ENCODE data around the gene GRIK3. TPM values are rescaled to one million over a fixed set of nuclear protein-coding genes. Genes with fewer than 3 reads are reported as not detected.

The GRIK3 gene
- total RNA-seq, 1 experiment from 2014 or later = not detected

DNA sequence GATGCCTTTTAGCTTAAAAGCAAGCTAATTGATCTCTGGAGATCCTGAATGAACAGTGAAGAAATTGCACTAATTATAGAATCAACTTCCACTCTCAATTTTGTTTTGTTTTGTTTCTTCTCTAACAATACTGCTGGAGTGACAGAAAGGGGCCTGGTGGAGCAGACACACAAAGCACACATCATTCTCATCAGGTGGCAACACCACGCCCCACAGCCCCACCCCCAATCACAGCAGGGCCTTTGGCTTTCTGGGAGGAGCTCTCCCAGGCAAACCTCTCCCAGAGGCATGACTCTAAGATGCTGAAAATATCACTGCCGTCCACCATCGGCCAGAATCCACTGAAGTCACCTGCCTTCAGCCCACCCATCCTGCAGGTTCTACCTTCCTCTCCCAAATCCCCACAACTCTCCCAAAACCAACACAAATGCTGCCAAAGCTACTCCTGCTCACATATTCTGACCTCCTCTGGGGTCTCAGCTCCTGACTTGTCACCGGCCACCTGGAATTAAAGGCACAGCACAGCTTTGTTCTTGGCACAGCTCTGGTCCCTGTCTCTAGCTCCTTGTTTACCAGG is 120.7 kb downstream of the GRIK3 start:
- H2AFZ ChIP-seq (ENCODE audit: low read length) = no peak overlapping the region
- intact Hi-C loops (cut with micrococcal nuclease) = no loop called here
- TF ChIP-seq, protein P1, sequence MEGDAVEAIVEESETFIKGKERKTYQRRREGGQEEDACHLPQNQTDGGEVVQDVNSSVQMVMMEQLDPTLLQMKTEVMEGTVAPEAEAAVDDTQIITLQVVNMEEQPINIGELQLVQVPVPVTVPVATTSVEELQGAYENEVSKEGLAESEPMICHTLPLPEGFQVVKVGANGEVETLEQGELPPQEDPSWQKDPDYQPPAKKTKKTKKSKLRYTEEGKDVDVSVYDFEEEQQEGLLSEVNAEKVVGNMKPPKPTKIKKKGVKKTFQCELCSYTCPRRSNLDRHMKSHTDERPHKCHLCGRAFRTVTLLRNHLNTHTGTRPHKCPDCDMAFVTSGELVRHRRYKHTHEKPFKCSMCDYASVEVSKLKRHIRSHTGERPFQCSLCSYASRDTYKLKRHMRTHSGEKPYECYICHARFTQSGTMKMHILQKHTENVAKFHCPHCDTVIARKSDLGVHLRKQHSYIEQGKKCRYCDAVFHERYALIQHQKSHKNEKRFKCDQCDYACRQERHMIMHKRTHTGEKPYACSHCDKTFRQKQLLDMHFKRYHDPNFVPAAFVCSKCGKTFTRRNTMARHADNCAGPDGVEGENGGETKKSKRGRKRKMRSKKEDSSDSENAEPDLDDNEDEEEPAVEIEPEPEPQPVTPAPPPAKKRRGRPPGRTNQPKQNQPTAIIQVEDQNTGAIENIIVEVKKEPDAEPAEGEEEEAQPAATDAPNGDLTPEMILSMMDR (conservative IDR thresholded peaks at IDR 0.05; ENCODE audit: low read depth, low read length) = no peak
- TF ChIP-seq EZH2 (IDR thresholded peaks at IDR 0.05; ENCODE audit: low read length, unreplicated experiment) (no peak), EZH2phosphoT487 (IDR thresholded peaks at IDR 0.05; ENCODE audit: borderline replicate concordance, low read length) (no peak)
- no peak overlapping the region for H3K4me3 ChIP-seq (ENCODE audit: low read length)
- no peak overlapping the region for H3K27ac ChIP-seq (ENCODE audit: low read length)
- ATAC-seq (no peak), DNase-seq (no peak)
- peaks cover 42% of the 10 kb centered on the region for H3K27me3 ChIP-seq (ENCODE audit: low read length)
- no peaks in the 10 kb centered on the region for H3K4me1 ChIP-seq (ENCODE audit: insufficient read depth, low read length)
- POLR2A ChIA-PET (ENCODE audit: unreplicated experiment) = no interaction called here
- no peaks in the 10 kb centered on the region for H3K79me2 ChIP-seq (ENCODE audit: low read length)
- H3K9ac ChIP-seq (ENCODE audit: low read length) = no peak overlapping the region
- H3K4me2 ChIP-seq (ENCODE audit: low read length) = no peak overlapping the region
- H4K20me1 ChIP-seq (ENCODE audit: low read length) = no peaks in the 10 kb centered on the region
- CTCF ChIA-PET = no interaction called here
- H3K9me3 ChIP-seq (ENCODE audit: low read length) = no peaks in the 10 kb centered on the region
- no peaks in the 10 kb centered on the region for H3K9me2 ChIP-seq (replicated peaks; ENCODE audit: low read length)
- H3F3A ChIP-seq (ENCODE audit: low read length, unreplicated experiment) = no peaks in the 10 kb centered on the region
- BruUV-seq (replicated peaks) = no TSS peak
- H3K36me3 ChIP-seq (ENCODE audit: low read depth, low read length) = no peaks in the 10 kb centered on the region

DNA sequence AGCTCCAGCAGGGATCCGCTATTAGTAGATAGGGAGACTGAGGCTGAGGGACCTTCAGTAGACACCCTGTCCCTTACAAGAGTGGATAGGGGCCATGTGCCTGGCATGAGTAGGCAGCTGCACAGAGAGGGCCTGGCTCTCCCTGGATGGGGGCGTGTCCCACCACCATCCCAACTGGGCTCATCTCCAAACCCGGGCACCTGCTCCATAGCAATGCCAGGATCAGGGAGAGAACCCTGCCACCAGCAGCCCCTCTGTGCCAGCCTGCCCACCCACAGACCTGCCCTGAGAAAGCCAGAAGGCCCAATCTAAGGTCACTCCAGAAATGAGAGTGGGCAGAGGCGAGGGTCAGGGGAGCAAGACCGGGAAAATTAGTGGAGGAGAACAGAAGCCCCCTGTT is 121.3 kb downstream of the GRIK3 start:
- Histone ChIP-seq H3K79me2 (ENCODE audit: low read length) (no peaks in the 10 kb centered on the region), H3K9ac (ENCODE audit: low read length) (no peak overlapping the region), H3K36me3 (ENCODE audit: low read depth, low read length) (no peaks in the 10 kb centered on the region), H3K9me2 (replicated peaks; ENCODE audit: low read length) (no peaks in the 10 kb centered on the region), H2AFZ (ENCODE audit: low read length) (no peak overlapping the region), H3K4me2 (ENCODE audit: low read length) (no peak overlapping the region), H3K9me3 (ENCODE audit: low read length) (no peaks in the 10 kb centered on the region), H4K20me1 (ENCODE audit: low read length) (no peaks in the 10 kb centered on the region), H3K4me1 (ENCODE audit: insufficient read depth, low read length) (no peaks in the 10 kb centered on the region), H3K4me3 (ENCODE audit: low read length) (no peak overlapping the region), H3K27me3 (ENCODE audit: low read length) (peaks cover 44% of the 10 kb centered on the region), H3K27ac (ENCODE audit: low read length) (no peak overlapping the region), H3F3A (ENCODE audit: low read length, unreplicated experiment) (no peaks in the 10 kb centered on the region)
- no peak for DNase-seq
- ChIA-PET POLR2A (ENCODE audit: unreplicated experiment) (no interaction called here), CTCF (no interaction called here)
- no TSS peak for BruUV-seq (replicated peaks)
- intact Hi-C loops (cut with micrococcal nuclease) = no loop called here
- ATAC-seq = no peak
- TF ChIP-seq, protein P1 (conservative IDR thresholded peaks at IDR 0.05; ENCODE audit: low read depth, low read length) = no peak
- TF ChIP-seq EZH2 (IDR thresholded peaks at IDR 0.05; ENCODE audit: low read length, unreplicated experiment) = no peak
- TF ChIP-seq EZH2phosphoT487 (IDR thresholded peaks at IDR 0.05; ENCODE audit: borderline replicate concordance, low read length) = no peak

DNA sequence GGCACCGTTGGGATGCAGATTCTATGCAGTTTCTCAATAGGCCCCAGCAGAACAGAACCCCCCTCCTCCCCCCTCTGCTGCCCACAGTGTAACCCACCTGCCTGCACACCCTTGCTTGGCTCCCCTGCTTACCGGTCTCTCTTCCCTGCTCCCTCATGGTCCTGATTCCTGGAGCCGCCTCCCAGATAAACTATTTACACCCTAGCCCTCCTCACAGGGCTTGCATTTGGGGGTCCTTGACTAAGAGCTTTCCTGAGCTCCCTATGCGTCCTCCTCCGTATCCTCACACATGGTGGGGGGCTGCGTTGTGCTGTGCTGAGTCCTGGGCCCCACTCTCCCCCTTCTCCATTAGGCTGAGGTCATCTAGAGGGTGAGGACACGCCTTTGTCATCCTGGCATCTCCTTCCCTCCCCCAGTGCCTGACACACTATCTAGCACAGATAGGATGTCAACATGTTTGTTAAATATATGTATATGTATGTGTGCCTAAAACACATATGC is 121.9 kb downstream of the GRIK3 start:
- Histone ChIP-seq H3K4me2 (ENCODE audit: low read length) (no peak overlapping the region), H4K20me1 (ENCODE audit: low read length) (no peaks in the 10 kb centered on the region), H3K4me3 (ENCODE audit: low read length) (no peak overlapping the region), H3K36me3 (ENCODE audit: low read depth, low read length) (no peaks in the 10 kb centered on the region), H3K27me3 (ENCODE audit: low read length) (peaks cover 44% of the 10 kb centered on the region), H3K27ac (ENCODE audit: low read length) (no peak overlapping the region), H2AFZ (ENCODE audit: low read length) (no peak overlapping the region), H3K9me2 (replicated peaks; ENCODE audit: low read length) (no peaks in the 10 kb centered on the region), H3K4me1 (ENCODE audit: insufficient read depth, low read length) (no peaks in the 10 kb centered on the region), H3K9me3 (ENCODE audit: low read length) (no peaks in the 10 kb centered on the region), H3K79me2 (ENCODE audit: low read length) (no peaks in the 10 kb centered on the region), H3K9ac (ENCODE audit: low read length) (no peak overlapping the region), H3F3A (ENCODE audit: low read length, unreplicated experiment) (no peaks in the 10 kb centered on the region)
- intact Hi-C loops (cut with micrococcal nuclease) = no loop called here
- ChIA-PET CTCF (no interaction called here), POLR2A (ENCODE audit: unreplicated experiment) (no interaction called here)
- DNase-seq (no peak), ATAC-seq (no peak)
- no peak for TF ChIP-seq EZH2 (IDR thresholded peaks at IDR 0.05; ENCODE audit: low read length, unreplicated experiment)
- no peak for TF ChIP-seq EZH2phosphoT487 (IDR thresholded peaks at IDR 0.05; ENCODE audit: borderline replicate concordance, low read length)
- TF ChIP-seq, protein P1 (conservative IDR thresholded peaks at IDR 0.05; ENCODE audit: low read depth, low read length) = no peak
- BruUV-seq (replicated peaks) = no TSS peak
